Adipocyte (in vitro differentiated cells): ENCODE data around the gene RTKN2.

ENCODE experiments used
- DNase-seq: peaks from one replicate; pipeline ENCODE4 v3.0.0-alpha.2; 2015; ENCODE audit warnings: low read depth
- H3K27me3 ChIP-seq: replicated peaks from 2 replicates; pipeline ENCODE4 v1.7.0; 2013; ENCODE audit warnings: mild to moderate bottlenecking, low read length, moderate library complexity; ENCODE audit not compliant: control insufficient read depth, insufficient read depth
- H3K36me3 ChIP-seq: 2 replicates; pipeline ENCODE4 v1.7.0; 2013; ENCODE audit warnings: low read length, mild to moderate bottlenecking, moderate library complexity; ENCODE audit not compliant: control insufficient read depth, insufficient read depth, severe bottlenecking
- H3K4me1 ChIP-seq: 2 replicates; pipeline ENCODE4 v1.7.0; 2013; ENCODE audit warnings: mild to moderate bottlenecking, low read length, moderate library complexity; ENCODE audit not compliant: control insufficient read depth, insufficient read depth
- H3K4me3 ChIP-seq: 2 replicates; pipeline ENCODE4 v1.7.0; 2013; ENCODE audit warnings: mild to moderate bottlenecking, low read length, moderate library complexity
- H3K9ac ChIP-seq: 2 replicates; pipeline ENCODE4 v1.7.0; 2013; ENCODE audit warnings: mild to moderate bottlenecking, low read length, moderate library complexity
- H3K9me3 ChIP-seq: 2 replicates; pipeline ENCODE4 v1.7.0; 2013; ENCODE audit warnings: mild to moderate bottlenecking, low read length, moderate library complexity; ENCODE audit not compliant: control insufficient read depth

The RTKN2 gene, protein sequence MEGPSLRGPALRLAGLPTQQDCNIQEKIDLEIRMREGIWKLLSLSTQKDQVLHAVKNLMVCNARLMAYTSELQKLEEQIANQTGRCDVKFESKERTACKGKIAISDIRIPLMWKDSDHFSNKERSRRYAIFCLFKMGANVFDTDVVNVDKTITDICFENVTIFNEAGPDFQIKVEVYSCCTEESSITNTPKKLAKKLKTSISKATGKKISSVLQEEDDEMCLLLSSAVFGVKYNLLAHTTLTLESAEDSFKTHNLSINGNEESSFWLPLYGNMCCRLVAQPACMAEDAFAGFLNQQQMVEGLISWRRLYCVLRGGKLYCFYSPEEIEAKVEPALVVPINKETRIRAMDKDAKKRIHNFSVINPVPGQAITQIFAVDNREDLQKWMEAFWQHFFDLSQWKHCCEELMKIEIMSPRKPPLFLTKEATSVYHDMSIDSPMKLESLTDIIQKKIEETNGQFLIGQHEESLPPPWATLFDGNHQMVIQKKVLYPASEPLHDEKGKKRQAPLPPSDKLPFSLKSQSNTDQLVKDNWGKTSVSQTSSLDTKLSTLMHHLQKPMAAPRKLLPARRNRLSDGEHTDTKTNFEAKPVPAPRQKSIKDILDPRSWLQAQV

DNA sequence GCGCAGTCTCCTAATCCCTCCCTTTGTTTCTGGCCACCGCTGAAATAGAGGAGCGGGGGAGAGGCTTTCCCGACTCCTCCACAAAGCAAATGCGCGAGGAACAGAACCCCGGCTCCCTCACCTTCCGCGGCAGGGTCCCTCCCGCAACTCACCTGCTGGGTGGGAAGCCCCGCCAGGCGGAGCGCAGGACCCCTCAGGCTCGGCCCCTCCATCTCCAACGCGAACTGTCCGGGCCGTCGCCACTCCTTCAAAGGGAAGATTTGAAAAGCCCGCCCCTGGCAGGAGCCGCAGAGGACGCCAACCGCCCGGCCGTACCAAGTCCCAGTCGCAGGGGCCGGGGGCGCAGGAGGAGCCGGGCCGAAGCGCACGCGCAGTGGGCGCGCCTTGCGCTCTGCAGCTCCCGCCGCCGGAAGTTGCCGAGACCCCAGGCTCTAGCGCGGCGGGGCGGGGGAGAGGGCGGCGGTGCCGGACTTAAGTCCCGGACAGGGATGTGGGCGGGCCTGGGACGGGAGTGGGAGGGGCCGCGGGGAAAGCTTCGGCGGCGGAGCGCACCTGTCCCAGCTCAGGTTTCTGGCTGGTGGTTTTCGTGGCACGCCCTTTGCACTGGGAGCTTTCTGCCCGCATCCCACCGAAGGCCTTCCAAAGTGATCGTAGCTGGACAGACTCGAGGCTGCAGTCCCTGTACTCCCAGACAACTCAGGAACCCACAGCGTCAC lies at the start of gene RTKN2:
RTKN2 (minus strand) TSS at position 446 of the 716 bp plus-strand sequence; CDS start at position 212, 234 bp downstream.
- peak; percentile 92 for DNase-seq
- Histone ChIP-seq H3K4me3 (peak within 1 kb of the TSS; percentile 91), H3K36me3 (no peaks in the 10 kb centered on the region), H3K4me1 (peaks cover 15% of the 10 kb centered on the region), H3K27me3 (peaks cover 7% of the 10 kb centered on the region), H3K9ac (peak within 1 kb of the TSS; percentile 83), H3K9me3 (no peaks in the 10 kb centered on the region)

DNA sequence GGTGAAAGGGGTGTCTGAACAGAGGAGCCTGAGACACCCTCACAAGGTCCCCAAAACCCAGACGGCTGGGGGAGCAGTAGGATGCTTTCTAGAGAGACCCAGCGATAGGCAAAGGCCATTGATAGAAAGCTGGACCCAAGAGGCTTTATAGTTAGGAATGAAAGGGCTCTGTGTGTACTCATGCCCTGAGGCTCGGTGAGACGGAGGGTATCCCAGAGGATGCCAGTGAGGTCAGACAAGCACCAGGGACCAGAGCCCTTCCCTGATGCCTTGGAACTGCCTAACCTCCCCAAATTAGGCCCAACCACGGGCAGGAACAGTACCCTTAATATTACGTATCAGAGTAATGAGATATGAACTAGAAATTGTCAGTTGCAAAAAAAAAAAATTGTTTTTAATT lies 48.6 kb upstream of the RTKN2 start:
- DNase-seq, result no peak
- Histone ChIP-seq H3K27me3 (no peaks in the 10 kb centered on the region), H3K4me3 (no peak overlapping the region), H3K36me3 (no peaks in the 10 kb centered on the region), H3K9me3 (no peaks in the 10 kb centered on the region), H3K4me1 (no peaks in the 10 kb centered on the region), H3K9ac (no peak overlapping the region)

DNA sequence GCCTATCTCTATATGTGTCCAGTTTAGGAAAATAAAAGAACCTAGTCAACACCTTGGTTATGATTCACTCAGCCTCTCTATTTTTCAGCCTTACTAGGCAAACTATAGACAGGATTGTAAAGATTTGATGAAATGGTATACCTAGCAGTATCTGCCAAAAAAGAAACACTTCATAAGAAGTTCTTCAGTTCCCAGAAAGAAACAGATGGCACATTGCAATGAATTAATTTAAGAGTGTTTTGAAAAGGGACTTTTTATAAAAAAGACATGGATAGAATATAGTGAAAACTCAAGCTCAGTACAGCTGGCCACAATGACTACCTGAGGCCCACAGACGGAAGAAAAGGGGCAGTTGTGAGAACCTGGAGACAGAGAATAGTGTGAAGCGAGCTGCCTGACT lies 40.6 kb upstream of the RTKN2 start:
- Histone ChIP-seq H3K9me3 (no peaks in the 10 kb centered on the region), H3K4me1 (no peaks in the 10 kb centered on the region), H3K27me3 (peaks cover 8% of the 10 kb centered on the region), H3K4me3 (no peak overlapping the region), H3K9ac (no peak overlapping the region), H3K36me3 (no peaks in the 10 kb centered on the region)
- no peak for DNase-seq

DNA sequence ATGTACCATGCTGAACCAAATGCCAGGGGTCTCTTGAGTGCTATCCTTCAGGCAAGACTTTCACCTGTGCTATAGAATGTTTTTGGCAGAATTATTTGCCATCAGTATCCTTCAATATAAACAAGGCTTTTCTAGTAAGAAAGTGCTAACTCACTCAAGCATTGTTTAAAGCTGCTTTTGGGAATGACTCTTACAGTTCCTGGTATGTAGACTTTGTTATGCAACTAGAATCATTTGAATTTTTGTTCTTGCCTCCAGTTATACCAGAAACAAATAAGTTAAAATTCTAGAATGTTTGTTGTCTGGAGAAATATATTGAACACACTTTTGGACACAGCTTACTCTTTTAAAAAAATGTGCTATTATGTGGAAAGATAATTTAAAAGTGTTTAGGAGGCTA lies 39.5 kb upstream of the RTKN2 start:
- peak; percentile 43 for DNase-seq

DNA sequence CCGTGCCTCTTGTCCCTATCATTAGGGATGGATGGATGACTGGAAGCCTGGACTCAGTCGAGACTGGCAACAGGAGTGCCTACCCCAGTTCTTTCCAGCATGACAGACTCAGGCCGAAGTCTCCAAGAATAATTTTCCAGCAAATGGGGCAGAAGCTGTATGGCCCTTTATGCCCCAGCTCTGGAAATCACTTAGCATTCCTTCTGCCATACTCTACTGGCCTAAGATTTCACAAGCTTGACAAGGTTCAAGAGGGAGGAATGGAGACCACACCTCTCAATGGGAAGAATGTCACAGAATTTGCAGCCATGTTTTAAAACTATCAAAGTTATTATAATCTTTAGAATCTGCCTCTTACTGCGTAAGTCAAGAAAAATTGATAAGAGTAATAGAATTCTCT lies 39.0 kb upstream of the RTKN2 start:
- H3K27me3 ChIP-seq, result peaks cover 8% of the 10 kb centered on the region
- no peaks in the 10 kb centered on the region for H3K9me3 ChIP-seq
- peak; percentile 3 for DNase-seq
- no peak overlapping the region for H3K4me3 ChIP-seq
- H3K9ac ChIP-seq, result no peak overlapping the region
- no peaks in the 10 kb centered on the region for H3K4me1 ChIP-seq
- H3K36me3 ChIP-seq, result no peaks in the 10 kb centered on the region

More for the DNA sequence above, 39.5 kb upstream of the RTKN2 start:
- Histone ChIP-seq H3K9me3 (no peaks in the 10 kb centered on the region), H3K4me3 (no peak overlapping the region), H3K36me3 (no peaks in the 10 kb centered on the region), H3K27me3 (peaks cover 8% of the 10 kb centered on the region), H3K4me1 (no peaks in the 10 kb centered on the region), H3K9ac (no peak overlapping the region)

DNA sequence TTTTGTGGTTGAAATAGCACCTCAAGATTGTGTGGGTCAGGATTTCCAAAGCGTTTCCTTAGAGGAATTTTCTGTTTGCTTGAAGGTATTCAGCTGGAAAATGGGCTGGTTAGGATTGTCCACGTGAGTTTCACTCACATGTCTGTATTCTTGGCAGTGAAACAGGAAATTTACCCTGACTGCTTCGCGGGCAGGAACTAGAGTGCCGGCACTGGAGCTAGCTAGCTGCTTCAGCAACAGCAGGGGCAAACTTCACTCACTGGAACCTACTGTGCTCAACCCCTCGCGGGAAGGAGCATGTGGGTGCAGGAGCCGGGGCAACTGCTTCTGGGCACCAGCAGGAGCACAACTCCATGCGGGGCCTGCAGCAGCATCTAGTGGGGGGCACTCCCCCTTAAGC lies 38.0 kb upstream of the RTKN2 start:
- Histone ChIP-seq H3K36me3 (no peaks in the 10 kb centered on the region), H3K27me3 (peaks cover 8% of the 10 kb centered on the region), H3K9ac (no peak overlapping the region), H3K4me3 (no peak overlapping the region), H3K4me1 (no peaks in the 10 kb centered on the region), H3K9me3 (no peaks in the 10 kb centered on the region)
- DNase-seq, result no peak

DNA sequence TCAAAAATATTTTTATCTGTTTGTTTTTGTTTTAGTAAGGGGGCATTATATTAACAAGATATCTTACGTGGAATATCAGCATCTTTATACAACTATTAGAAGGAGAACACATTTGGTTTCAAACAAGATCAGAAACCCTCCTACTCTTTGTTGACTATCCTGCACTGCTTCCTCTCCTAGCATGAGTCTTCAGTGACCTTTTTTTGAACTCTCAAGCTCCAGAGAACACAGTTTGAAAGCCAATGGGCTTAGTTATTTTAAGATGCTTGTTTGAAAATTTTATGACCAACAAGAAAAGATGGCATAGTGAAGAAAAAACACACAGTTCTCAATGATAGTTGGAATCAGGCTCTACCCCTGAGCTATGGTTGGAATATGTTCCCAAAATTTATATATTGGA lies 37.2 kb upstream of the RTKN2 start:
- peaks cover 8% of the 10 kb centered on the region for H3K27me3 ChIP-seq
- no peaks in the 10 kb centered on the region for H3K4me1 ChIP-seq
- H3K4me3 ChIP-seq, result no peak overlapping the region
- H3K9me3 ChIP-seq, result no peaks in the 10 kb centered on the region
- no peak overlapping the region for H3K9ac ChIP-seq
- peak; percentile 7 for DNase-seq
- no peaks in the 10 kb centered on the region for H3K36me3 ChIP-seq

DNA sequence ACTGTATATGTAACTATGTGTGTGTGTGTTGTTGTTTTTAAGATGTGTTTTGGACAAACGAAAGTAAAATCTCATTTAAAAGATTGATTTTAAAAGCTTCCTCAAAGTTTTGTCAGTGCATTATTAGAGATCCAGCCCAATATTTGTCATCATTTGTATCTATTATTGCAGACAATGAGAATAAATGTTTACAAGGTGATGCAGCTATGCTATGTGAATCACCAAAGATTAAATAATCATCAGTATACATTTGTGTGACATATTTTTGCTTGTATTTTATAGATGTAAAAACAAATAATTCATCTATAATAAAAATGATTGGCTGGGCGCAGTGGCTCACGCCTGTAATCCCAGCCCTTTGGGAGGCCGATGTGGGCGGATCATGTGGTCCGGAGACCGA lies 35.3 kb upstream of the RTKN2 start:
- Histone ChIP-seq H3K4me3 (no peak overlapping the region), H3K36me3 (no peaks in the 10 kb centered on the region)
- no peak for DNase-seq

DNA sequence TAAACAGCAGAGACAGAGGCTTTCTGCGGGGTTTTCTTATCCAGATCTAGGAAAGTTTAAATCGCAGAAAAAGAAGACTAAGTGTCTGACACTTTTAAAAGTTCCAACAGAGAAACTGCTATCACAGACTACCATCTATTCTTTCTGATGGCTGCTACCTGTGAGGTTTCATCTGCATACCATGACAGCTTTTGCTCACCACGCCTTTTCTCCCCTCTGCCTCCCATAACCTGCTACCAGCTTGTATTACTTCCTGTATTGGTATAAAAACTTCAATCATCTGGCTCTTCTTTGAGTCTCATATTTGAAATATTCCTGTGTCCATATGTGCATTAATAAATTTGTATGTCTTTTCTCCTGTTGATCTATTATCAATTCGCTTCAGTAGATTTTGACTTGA lies 34.1 kb upstream of the RTKN2 start:
- Histone ChIP-seq H3K36me3 (no peaks in the 10 kb centered on the region), H3K9me3 (no peaks in the 10 kb centered on the region), H3K27me3 (no peaks in the 10 kb centered on the region), H3K4me3 (no peak overlapping the region), H3K4me1 (no peaks in the 10 kb centered on the region), H3K9ac (no peak overlapping the region)
- DNase-seq, result no peak

More for the DNA sequence above, 35.3 kb upstream of the RTKN2 start:
- Histone ChIP-seq H3K4me1 (no peaks in the 10 kb centered on the region), H3K27me3 (no peaks in the 10 kb centered on the region), H3K9me3 (no peaks in the 10 kb centered on the region), H3K9ac (no peak overlapping the region)

DNA sequence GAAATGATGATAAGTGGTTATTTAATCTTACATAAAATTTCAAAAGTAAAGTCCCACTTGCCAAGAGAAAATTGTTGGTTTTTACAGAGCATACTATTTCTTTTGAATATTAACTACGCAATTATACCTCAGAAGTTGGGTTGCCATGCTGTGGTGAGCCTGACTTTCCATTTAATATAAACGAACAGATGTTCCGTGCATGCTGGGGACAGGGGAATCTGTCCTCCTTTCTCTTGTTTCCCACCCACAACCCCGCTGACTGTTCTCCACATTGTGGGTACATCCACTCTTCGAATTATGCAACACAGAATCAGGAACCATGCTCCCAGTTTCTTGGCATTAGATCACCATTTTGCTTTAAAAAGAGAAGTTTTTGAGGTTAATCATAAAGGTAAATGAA lies 29.2 kb upstream of the RTKN2 start:
- H3K9ac ChIP-seq, result no peak overlapping the region
- DNase-seq, result no peak
- no peaks in the 10 kb centered on the region for H3K36me3 ChIP-seq
- no peak overlapping the region for H3K4me3 ChIP-seq
- H3K4me1 ChIP-seq, result no peaks in the 10 kb centered on the region
- no peaks in the 10 kb centered on the region for H3K9me3 ChIP-seq
- H3K27me3 ChIP-seq, result no peaks in the 10 kb centered on the region

DNA sequence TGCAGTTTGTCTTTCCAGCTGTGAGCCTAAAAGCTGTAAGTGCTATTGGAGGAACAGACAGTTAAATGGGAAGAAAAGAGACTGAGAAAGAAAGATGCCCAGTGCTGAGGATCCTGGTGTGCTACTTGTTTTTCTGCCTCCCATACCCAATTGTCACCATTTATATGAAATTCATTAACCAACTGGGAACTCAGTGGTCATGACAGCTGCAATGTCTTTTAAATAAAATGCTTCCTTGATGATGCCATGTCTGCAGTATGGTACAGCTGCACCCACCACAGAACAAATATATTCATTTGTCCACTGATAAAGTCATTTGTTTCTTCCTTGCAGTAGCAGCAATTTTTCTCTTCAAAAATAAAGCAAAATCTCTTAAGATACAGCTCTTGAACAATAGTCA lies 15.6 kb upstream of the RTKN2 start:
- Histone ChIP-seq H3K9me3 (no peaks in the 10 kb centered on the region), H3K4me3 (no peak overlapping the region), H3K27me3 (no peaks in the 10 kb centered on the region), H3K36me3 (no peaks in the 10 kb centered on the region), H3K9ac (no peak overlapping the region), H3K4me1 (no peaks in the 10 kb centered on the region)
- DNase-seq, result no peak
